Smooth muscle cell (in vitro differentiated cells): ENCODE measurements around the gene HIPK2. TPM values are rescaled to one million over a fixed set of nuclear protein-coding genes. Genes with fewer than 3 reads are reported as not detected.

Experiments
- DNase-seq: peaks from one replicate; lab custom pipeline; 2025; ENCODE audit not compliant: unreplicated experiment; lab: John Stamatoyannopoulos, UW
- H2AFZ ChIP-seq: fragments of 200-600 bp; sonication (generic); 2 replicates; pipeline ENCODE4 v1.6.0; 2016; ENCODE audit warnings: antibody characterized with exemption, low read depth, mild to moderate bottlenecking
- H3F3A ChIP-seq: fragments of 200-600 bp; sonication (generic); 2 replicates; pipeline ENCODE4 v1.6.0; 2017; ENCODE audit warnings: antibody characterized with exemption, low read depth
- H3K27ac ChIP-seq: fragments of 200-600 bp; sonication (generic); 2 replicates; pipeline ENCODE4 v1.5.1; 2016; ENCODE audit warnings: low read depth, mild to moderate bottlenecking
- H3K27me3 ChIP-seq: fragments of 200-600 bp; sonication (generic); 2 replicates; pipeline ENCODE4 v1.6.1; 2016; ENCODE audit warnings: low read depth, mild to moderate bottlenecking
- H3K36me3 ChIP-seq: fragments of 200-600 bp; sonication (generic); 2 replicates; pipeline ENCODE4 v1.5.1; 2016; ENCODE audit warnings: low read depth
- H3K4me1 ChIP-seq: fragments of 200-600 bp; sonication (generic); 2 replicates; pipeline ENCODE4 v1.5.1; 2016; ENCODE audit warnings: low read depth
- H3K4me2 ChIP-seq: fragments of 200-600 bp; sonication (generic); 2 replicates; pipeline ENCODE4 v1.6.0; 2016; ENCODE audit warnings: mild to moderate bottlenecking
- H3K4me3 ChIP-seq: fragments of 200-600 bp; sonication (generic); 2 replicates; pipeline ENCODE4 v1.5.1; 2016; ENCODE audit warnings: mild to moderate bottlenecking
- H3K79me2 ChIP-seq: fragments of 200-600 bp; sonication (generic); 2 replicates; pipeline ENCODE4 v1.6.0; 2016; ENCODE audit warnings: low read depth, mild to moderate bottlenecking
- H3K9ac ChIP-seq: fragments of 200-600 bp; sonication (generic); 2 replicates; pipeline ENCODE4 v1.6.0; 2016; ENCODE audit warnings: low read depth
- H3K9me3 ChIP-seq: fragments of 200-600 bp; sonication (generic); replicated peaks from 2 replicates; pipeline ENCODE4 v1.5.1; 2016; ENCODE audit warnings: low read depth
- H4K20me1 ChIP-seq: fragments of 200-600 bp; sonication (generic); 2 replicates; pipeline ENCODE4 v1.6.0; 2016; ENCODE audit warnings: low read depth
- WGBS: methylation state at CpG from one replicate; pipeline ENCODE4 v1.1.7; 2016; ENCODE audit warnings: low lambda C conversion rate; 5-methylcytosine and 5-hydroxymethylcytosine counted together
- polyA plus RNA-seq: library from polyadenylated mRNA; unstranded; fragments of >200 nt; fragmentation: Nextera tagmentation; extraction: Ambion mirVana; gene quantifications from 2 replicates; pipeline ENCODE4 v1.2.1, GENCODE V29; 2016
- total RNA-seq: library from RNA; depleted of rRNA; stranded (reverse); fragments of >200 nt; gene quantifications from 2 replicates; pipeline ENCODE4 v1.2.3, GENCODE V29; 2014
- TF ChIP-seq, protein P1 (sequence below): fragments of 200-600 bp; sonication (generic); IDR thresholded peaks from 2 replicates; pipeline ENCODE4 v1.5.1; 2017; ENCODE audit warnings: borderline replicate concordance, mild to moderate bottlenecking, antibody characterized with exemption; ENCODE audit not compliant: insufficient read depth, poor library complexity, severe bottlenecking

Gene HIPK2
- total and polyA plus RNA-seq, 2 experiments from 2014 or later, result 3.0 to 11.2 TPM

DNA sequence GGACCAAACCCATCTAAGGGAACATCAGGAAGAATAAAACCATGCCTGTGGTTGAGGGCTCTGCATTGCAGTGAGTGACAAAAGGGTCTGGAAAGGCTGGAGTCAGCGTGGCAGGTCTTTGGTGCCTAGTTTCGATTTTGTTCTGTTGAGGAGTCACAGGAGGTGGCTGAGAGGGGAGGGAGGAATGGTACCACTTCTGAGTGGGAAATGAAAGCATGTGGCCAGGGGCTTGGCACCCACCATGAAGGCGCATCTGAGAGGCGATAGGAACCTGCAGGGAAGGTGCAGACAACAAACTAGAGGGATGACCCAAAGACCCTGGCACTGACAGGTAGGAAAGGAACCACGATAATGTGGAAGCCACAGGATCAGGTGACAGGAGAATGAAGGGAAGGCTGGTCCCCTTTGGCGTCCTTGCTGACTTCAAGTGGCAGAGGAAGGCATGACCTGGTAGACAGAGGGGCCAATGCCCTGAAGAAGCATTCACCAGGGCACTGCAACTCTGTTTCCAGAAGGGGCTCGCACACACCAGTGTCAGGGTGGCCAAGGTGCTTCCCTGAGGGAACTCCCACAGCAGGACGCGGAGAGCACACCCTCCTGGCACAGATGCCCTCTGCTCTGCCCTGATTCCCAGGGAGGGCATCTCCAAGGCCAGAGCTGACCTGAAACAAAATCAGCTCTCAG is 41.7 kb downstream of the HIPK2 start:
- Histone ChIP-seq H3K9me3 (no peaks in the 10 kb centered on the region), H2AFZ (no peak overlapping the region), H3K27ac (no peak overlapping the region), H3K4me1 (peaks cover 23% of the 10 kb centered on the region), H3F3A (no peaks in the 10 kb centered on the region), H3K27me3 (no peaks in the 10 kb centered on the region), H3K79me2 (peaks cover 28% of the 10 kb centered on the region), H3K4me3 (no peak overlapping the region), H3K9ac (no peak overlapping the region), H4K20me1 (peaks cover 71% of the 10 kb centered on the region), H3K4me2 (no peak overlapping the region), H3K36me3 (no peaks in the 10 kb centered on the region)
- no peak for DNase-seq
- TF ChIP-seq, protein P1, sequence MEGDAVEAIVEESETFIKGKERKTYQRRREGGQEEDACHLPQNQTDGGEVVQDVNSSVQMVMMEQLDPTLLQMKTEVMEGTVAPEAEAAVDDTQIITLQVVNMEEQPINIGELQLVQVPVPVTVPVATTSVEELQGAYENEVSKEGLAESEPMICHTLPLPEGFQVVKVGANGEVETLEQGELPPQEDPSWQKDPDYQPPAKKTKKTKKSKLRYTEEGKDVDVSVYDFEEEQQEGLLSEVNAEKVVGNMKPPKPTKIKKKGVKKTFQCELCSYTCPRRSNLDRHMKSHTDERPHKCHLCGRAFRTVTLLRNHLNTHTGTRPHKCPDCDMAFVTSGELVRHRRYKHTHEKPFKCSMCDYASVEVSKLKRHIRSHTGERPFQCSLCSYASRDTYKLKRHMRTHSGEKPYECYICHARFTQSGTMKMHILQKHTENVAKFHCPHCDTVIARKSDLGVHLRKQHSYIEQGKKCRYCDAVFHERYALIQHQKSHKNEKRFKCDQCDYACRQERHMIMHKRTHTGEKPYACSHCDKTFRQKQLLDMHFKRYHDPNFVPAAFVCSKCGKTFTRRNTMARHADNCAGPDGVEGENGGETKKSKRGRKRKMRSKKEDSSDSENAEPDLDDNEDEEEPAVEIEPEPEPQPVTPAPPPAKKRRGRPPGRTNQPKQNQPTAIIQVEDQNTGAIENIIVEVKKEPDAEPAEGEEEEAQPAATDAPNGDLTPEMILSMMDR, result no peak
- WGBS, result 96% methylated on average over 9 of the region's 9 CpGs

DNA sequence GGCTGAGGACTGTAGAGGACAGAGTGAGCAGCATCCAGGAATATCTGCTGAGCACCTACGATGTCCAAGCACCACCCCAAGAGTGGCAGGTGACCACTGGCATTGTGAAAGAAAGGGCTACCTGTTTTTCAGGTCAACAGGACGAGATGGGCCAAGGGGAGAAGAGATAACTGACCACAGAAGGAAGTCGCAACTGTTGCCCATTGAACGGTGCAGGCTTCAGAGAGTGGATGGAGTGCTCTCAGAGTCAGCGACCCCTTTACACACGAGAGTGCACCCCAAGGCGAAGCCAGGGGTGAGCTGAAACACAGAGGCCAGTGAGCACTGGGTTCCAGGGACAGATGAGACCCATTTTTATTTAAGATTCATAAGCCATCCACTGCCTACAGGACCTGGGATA is 42.3 kb downstream of the HIPK2 start:
- H3K4me1 ChIP-seq, result peaks cover 26% of the 10 kb centered on the region

DNA sequence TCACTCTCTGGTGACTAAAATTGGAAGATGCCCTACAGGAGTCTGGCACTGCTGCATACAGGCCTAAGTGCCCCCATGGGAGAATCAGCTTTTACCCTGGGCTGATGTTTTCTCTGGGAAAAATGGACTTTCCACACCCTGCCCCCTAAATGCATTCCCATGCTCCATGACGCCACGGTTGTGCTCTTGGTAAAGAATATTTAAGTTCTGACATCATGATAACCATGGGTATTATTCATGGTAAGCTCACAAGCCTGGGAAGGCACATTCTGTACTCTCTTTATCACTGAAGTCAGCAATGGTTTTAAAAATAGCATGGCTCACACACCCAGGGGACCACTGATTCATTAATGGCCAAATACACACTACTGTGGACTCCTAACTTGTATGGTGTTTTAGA is 43.4 kb downstream of the HIPK2 start:
- Histone ChIP-seq H4K20me1 (peaks cover 61% of the 10 kb centered on the region), H3K4me1 (peaks cover 26% of the 10 kb centered on the region), H3K9me3 (no peaks in the 10 kb centered on the region), H3K27me3 (no peaks in the 10 kb centered on the region), H3K9ac (peak overlapping the region; percentile 53), H3K36me3 (no peaks in the 10 kb centered on the region), H2AFZ (no peak overlapping the region), H3F3A (no peaks in the 10 kb centered on the region), H3K27ac (peak overlapping the region; percentile 72), H3K79me2 (peaks cover 42% of the 10 kb centered on the region), H3K4me2 (peak overlapping the region; percentile 8), H3K4me3 (no peak overlapping the region)
- TF ChIP-seq, protein P1, result no peak
- no peak for DNase-seq
- 6% methylated on average over 2 of the region's 2 CpGs for WGBS

More for the DNA sequence above, 42.3 kb downstream of the HIPK2 start:
- Histone ChIP-seq H3K4me3 (no peak overlapping the region), H4K20me1 (peaks cover 71% of the 10 kb centered on the region), H3K9me3 (no peaks in the 10 kb centered on the region), H2AFZ (no peak overlapping the region), H3K36me3 (no peaks in the 10 kb centered on the region), H3K27ac (peak overlapping the region; percentile 72), H3K79me2 (peaks cover 31% of the 10 kb centered on the region), H3F3A (no peaks in the 10 kb centered on the region), H3K4me2 (no peak overlapping the region), H3K9ac (no peak overlapping the region), H3K27me3 (no peaks in the 10 kb centered on the region)
- 97% methylated on average over 7 of the region's 7 CpGs for WGBS
- DNase-seq, result no peak
- TF ChIP-seq, protein P1, result no peak

DNA sequence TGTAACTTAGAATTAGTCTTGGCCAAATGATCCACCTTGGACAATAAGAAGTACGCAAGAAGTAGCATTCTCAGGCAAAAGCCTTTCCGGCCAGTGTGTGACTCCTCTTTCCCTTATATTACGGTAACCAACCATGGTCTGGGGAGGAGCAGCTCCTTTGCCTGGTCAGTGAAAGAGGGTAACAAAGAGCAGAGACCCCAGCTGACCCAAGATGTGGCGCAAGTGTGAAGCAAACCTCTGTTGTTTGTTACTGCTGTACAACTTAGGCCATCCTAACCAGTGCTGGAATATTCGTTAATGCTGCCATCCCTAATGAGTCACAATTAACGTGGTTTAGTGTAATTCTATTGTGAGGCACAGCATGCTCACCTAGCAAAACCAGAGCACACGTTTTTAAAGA is 44.0 kb downstream of the HIPK2 start:
- H3K79me2 ChIP-seq, result peaks cover 42% of the 10 kb centered on the region
- no peaks in the 10 kb centered on the region for H3K27me3 ChIP-seq
- DNase-seq, result no peak
- no peak overlapping the region for H2AFZ ChIP-seq
- H3K4me3 ChIP-seq, result no peak overlapping the region
- H3K4me1 ChIP-seq, result peaks cover 26% of the 10 kb centered on the region
- peaks cover 55% of the 10 kb centered on the region for H4K20me1 ChIP-seq
- TF ChIP-seq, protein P1, result no peak
- WGBS, result 92% methylated on average over 7 of the region's 7 CpGs
- H3F3A ChIP-seq, result no peaks in the 10 kb centered on the region
- no peaks in the 10 kb centered on the region for H3K9me3 ChIP-seq
- H3K27ac ChIP-seq, result peak overlapping the region; percentile 72
- no peak overlapping the region for H3K4me2 ChIP-seq
- no peaks in the 10 kb centered on the region for H3K36me3 ChIP-seq
- H3K9ac ChIP-seq, result no peak overlapping the region
